SW 1271 (cell line): ENCODE measurements around the gene KBTBD8.

Source experiments
- DNase-seq, 2 experiments: peaks; one replicate each; lab custom pipeline; 2025; lab: John Stamatoyannopoulos, UW

The KBTBD8 gene

DNA sequence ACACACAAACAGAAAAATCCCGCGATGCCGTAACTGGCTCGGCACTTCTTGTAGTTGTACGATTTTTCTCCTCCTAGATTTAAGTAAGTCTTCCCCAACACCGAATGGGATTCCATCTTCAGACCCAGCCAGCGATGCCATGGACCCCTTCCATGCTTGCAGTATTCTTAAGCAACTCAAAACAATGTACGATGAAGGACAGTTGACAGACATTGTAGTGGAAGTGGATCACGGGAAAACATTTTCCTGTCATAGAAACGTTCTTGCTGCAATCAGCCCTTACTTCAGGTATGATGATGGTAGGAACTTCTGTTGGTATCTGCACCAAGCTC is 763 bp downstream of the KBTBD8 start:
- no peak for DNase-seq

GRCh38 chr3:67000009-67000408 is 1.9 kb downstream of the KBTBD8 start:
- DNase-seq, result no peak

- DNase-seq, result no peak
Measured at GRCh38 chr3:67001086-67001861, 3.2 kb downstream of the KBTBD8 start.

- DNase-seq, result no peak
Measured at GRCh38 chr3:67005974-67006373, 7.9 kb downstream of the KBTBD8 start.

DNA sequence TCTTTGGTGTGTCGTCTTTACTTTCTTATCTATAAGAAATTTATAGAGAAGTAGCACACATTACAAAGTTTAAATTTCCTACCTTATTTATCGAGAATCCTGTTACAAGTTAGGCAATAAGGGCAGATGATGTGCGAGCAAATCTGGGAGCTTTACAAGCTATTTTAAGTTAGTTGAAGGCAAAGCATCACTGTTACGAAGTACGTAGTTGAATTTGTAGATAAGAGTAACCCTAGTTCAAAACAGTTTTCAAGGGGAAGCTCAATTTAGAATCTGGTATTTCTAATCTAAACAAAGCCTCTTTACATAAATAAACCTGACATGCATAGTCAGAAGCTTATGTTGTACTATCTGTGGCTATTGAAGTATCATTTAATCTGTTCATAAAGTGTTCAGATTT is 8.4 kb downstream of the KBTBD8 start:
- DNase-seq, result no peak

DNA sequence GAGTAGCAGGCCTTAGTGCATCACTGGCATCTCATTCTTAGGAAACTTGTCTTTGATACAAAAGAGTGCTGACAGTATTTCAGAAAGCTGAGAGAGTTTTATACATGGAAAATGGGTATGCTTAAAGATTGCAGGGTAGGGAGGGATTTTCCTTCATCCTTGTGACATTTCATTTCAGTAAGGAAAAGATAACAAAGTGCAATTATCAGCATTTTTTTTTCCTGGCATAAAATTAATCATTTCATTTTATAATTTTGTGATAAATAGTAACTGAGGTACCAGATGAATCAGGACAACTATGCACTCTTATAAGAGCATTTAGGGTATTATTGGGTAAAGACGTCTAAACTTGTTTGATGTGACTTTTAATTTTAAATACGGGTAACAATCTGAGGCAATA is 10.3 kb downstream of the KBTBD8 start:
- no peak for DNase-seq

DNA sequence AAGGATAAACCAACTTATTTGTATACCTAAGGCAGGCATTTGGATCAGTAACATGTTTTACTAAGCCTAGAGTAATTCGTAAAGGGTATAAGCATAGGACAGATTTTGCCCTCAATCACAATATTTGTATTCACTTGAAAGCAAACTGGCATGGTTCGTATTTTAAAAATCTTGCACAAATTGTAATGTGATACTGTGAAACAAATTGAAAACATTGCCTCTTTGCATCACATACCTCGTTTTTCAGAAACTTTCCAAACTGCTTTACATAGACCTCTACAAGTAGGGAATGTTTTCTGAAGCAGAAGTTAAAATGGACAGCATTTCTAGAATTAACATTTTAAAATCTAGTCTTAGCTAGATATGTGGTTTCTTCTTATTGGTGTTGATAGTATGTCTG is 11.6 kb downstream of the KBTBD8 start:
- no peak for DNase-seq

DNA sequence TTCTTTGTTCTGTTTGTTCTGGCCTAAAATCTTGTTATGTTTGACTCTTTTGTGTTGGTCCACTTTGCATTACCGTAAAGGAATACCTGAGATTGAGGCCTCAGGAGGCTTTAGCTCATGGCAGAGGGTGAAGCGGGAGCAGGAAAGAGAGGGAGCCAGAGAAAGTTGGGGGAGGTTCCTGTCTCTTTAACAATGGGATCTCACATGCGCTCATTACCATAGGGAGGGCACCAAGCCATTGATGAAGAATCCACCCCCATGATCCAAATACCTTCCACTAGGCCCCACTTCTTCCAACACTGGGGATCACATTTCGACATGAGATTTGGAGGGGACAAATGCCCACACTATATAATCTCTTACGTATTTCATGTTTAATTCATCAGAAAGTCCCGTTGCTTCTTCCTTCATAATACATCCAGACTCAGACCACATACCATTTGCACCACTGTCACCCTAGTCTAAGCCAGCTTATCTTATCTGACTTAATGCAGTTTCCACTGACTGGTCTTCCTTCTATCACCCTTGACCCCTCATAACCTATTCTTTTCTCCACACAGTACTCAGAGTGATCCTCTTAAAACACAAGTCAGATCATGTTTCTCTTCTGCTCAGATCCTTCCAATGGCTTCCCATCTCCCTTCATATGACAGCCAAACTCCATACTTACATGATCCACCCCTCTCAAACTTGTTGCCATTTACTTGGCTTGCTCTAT is 13.5 kb downstream of the KBTBD8 start:
- no peak for DNase-seq

GRCh38 chr3:67012564-67012963 is 14.5 kb downstream of the KBTBD8 start:
- DNase-seq, result no peak

GRCh38 chr3:67015702-67016484 is 17.8 kb downstream of the KBTBD8 start:
- no peak for DNase-seq

DNA sequence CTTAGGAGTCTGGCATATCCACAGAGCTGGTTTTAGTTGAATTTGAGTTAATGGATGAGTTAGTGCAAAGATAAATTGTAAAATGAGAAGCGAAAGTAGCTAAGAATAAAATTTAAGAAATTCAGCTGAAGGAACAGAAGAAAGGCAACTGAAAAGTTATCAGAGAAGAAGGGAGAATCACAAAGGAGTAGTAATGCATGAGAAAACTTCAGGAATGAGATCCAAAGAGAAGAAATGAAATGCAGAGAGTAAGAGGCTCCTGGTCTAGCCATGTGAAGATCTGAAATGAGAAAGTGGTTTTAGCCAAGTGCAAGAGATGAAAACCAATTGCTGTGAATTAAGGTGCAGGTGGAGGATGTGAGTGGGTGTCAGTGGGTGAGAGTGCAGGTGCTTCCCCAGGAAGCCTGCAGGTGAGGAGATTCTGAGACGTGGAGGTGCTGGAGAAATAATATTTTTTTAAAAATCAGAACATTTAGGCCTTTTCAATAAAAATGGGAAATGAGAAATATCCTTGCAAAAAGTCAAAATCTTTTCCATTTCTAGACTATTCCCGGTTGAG is 18.5 kb downstream of the KBTBD8 start:
- DNase-seq, result no peak

- DNase-seq, result no peak
Measured at GRCh38 chr3:67017211-67017610, 19.1 kb downstream of the KBTBD8 start.

GRCh38 chr3:67018105-67018788 is 20.1 kb downstream of the KBTBD8 start:
- no peak for DNase-seq

DNA sequence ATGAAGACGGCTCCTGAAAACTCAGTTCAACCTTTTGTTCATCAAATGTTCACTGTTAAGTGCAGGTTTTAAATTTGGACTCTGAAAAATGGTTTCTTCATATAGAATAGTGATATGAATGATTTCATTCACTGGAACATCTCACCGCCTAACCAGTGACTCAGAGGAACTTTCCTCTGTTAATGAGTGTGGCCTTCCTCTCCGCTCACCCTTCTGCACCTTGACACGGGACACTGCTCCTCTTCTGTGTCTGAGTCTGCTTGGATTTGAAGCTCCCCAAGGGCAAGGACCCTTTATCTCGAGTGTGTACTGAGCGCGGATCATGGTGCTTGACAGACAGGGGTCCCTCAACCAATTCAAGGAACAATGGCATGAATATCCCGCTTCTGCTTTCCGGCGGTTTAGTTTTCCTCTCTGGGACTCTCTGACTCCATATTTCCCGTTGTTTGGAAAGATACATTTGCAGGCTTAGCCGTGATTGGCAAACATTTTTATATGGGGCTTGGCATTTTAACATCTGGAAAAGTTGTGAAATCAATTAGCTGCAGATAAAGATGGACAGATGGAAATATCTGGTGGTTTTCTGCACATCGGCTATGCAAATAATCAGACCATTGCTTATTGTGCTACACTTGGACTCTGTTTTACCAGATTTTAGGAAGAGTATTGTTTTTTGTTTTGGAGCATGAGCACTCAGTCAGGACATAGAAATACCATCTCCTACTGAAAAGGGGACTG is 20.9 kb downstream of the KBTBD8 start:
- DNase-seq, result no peak

- no peak for DNase-seq
Measured at GRCh38 chr3:67028001-67028784, 30.1 kb downstream of the KBTBD8 start.

GRCh38 chr3:67030785-67031740 is 33.0 kb downstream of the KBTBD8 start:
- DNase-seq, result no peak

- no peak for DNase-seq
Measured at GRCh38 chr3:67031986-67032385, 33.9 kb downstream of the KBTBD8 start.

- no peak for DNase-seq
Measured at GRCh38 chr3:67033079-67033478, 35.0 kb downstream of the KBTBD8 start.

DNA sequence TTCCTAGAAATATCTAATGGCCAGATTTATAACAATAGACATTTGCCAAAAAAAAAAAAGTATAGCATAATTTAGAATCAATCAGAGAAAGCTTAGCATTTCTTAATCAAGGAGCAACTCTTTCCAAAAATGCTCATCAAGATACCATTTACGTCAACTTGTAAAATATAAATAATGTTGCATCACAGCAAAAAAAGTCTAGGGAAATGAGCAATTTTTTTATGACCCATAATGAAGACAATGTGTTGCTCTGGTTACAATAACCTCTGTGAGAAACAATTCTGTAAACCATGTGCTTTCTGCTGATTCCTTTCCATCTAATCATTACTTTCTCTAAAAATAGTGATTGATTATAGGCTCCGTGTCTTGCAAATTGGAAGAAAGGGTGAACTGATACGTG is 36.3 kb downstream of the KBTBD8 start:
- DNase-seq, result no peak
